GM19372 (cell line): ENCODE data around the gene DENND4A.

Source experiments
- ATAC-seq: cut with Tn5 transposase; IDR thresholded peaks from one replicate; pipeline ENCODE4 v1.9.1; 2021; ENCODE audit warnings: mild to moderate bottlenecking, low read depth, moderate library complexity; ENCODE audit not compliant: unreplicated experiment

DENND4A gene

GRCh38 chr15:65792138-65792987, at the start of gene DENND4A:
Gene DENND4A (minus strand): TSS chr15:65792293. CDS start chr15:65756450, 35,843 bp downstream.
- peak; percentile 83 for ATAC-seq

GRCh38 chr15:65841121-65841930, 49.2 kb upstream of the DENND4A start:
- ATAC-seq: no peak

GRCh38 chr15:65839985-65840384, 47.9 kb upstream of the DENND4A start:
- no peak for ATAC-seq

GRCh38 chr15:65839354-65839901, 47.3 kb upstream of the DENND4A start:
- no peak for ATAC-seq

- no peak for ATAC-seq
These were observed 45.5 kb upstream of the DENND4A start for GRCh38 chr15:65837301-65838294.

- ATAC-seq: no peak
These were observed 44.6 kb upstream of the DENND4A start for GRCh38 chr15:65836665-65837064.

- ATAC-seq: no peak
These were observed 43.4 kb upstream of the DENND4A start for GRCh38 chr15:65835447-65835846.

- no peak for ATAC-seq
These were observed 42.6 kb upstream of the DENND4A start for GRCh38 chr15:65834603-65835282.

- ATAC-seq: no peak
These were observed 41.6 kb upstream of the DENND4A start for GRCh38 chr15:65833501-65834205.

GRCh38 chr15:65832549-65833364, 40.7 kb upstream of the DENND4A start:
- no peak for ATAC-seq

GRCh38 chr15:65829130-65829764, 37.2 kb upstream of the DENND4A start:
- ATAC-seq: no peak

GRCh38 chr15:65828585-65828984, 36.5 kb upstream of the DENND4A start:
- no peak for ATAC-seq

- ATAC-seq: no peak
These were observed 35.0 kb upstream of the DENND4A start for GRCh38 chr15:65827065-65827464.

- no peak for ATAC-seq
These were observed 33.0 kb upstream of the DENND4A start for GRCh38 chr15:65824941-65825544.

- ATAC-seq: no peak
These were observed 32.1 kb upstream of the DENND4A start for GRCh38 chr15:65824031-65824743.

GRCh38 chr15:65822316-65822715, 30.2 kb upstream of the DENND4A start:
- ATAC-seq: no peak

GRCh38 chr15:65821070-65821469, 29.0 kb upstream of the DENND4A start:
- no peak for ATAC-seq
